Endothelial cell of umbilical vein (primary cell): ENCODE data around the gene FGF5. TPM values are rescaled to one million over a fixed set of nuclear protein-coding genes. Genes with fewer than 3 reads are reported as not detected.

Source experiments
- BruUV-seq: library from RNA; stranded (reverse); fragments of 400-500 nt; replicated peaks from 2 replicates; lab custom pipeline; 2021; lab: Mats Ljungman, UMichigan
- CTCF ChIA-PET: fragments of 300-600, 350-600 bp; sonication (Branson Sonifier 250); formaldehyde crosslinking; loops from one replicate; lab custom pipeline; 2021; ENCODE audit warnings: antibody characterized with exemption, inconsistent platforms; lab: Charles Lee
- POLR2A ChIA-PET: fragments of 300-600, 350-600 bp; sonication (Branson Sonifier 250); formaldehyde crosslinking; loops from one replicate; lab custom pipeline; 2021; ENCODE audit warnings: antibody characterized with exemption, inconsistent platforms; lab: Charles Lee
- DNase-seq: peaks from one replicate; pipeline ENCODE4 v3.0.0-alpha.2; 2011; ENCODE audit warnings: low read depth, low spot score
- FAIRE-seq: peaks from 2 replicates; lab custom pipeline; 2011; peaks lifted over from hg19 to GRCh38; lab: Jason Lieb, UNC
- H2AFZ ChIP-seq: 2 replicates; pipeline ENCODE4 v1.6.0; 2012; ENCODE audit warnings: low read depth, low read length, control low read depth, inconsistent platforms
- H3K27ac ChIP-seq: 2 replicates; pipeline ENCODE4 v1.5.1; 2011; ENCODE audit warnings: low read depth, mild to moderate bottlenecking, control low read depth, low read length, moderate library complexity; ENCODE audit not compliant: insufficient read depth
- H3K27me3 ChIP-seq, 2 experiments: 2 replicates each; pipeline versions ENCODE4 v1.6.0 to v1.6.1; 2011; ENCODE audit warnings: low read length in 2 of 2, mixed read lengths in 1 of 2; ENCODE audit not compliant: control insufficient read depth in 2 of 2, insufficient read depth in 2 of 2
- H3K36me3 ChIP-seq, 2 experiments: 2 replicates in 1 of 2; 3 replicates in 1 of 2; pipeline ENCODE4 v1.5.1; 2011; ENCODE audit warnings: low read length in 2 of 2, mild to moderate bottlenecking in 1 of 2, moderate library complexity in 1 of 2; ENCODE audit not compliant: control insufficient read depth in 2 of 2, insufficient read depth in 2 of 2; ENCODE audit errors: extremely low read depth in 1 of 2
- H3K4me1 ChIP-seq: 3 replicates; pipeline ENCODE4 v1.5.1; 2011; ENCODE audit warnings: mild to moderate bottlenecking, low read length; ENCODE audit not compliant: control insufficient read depth, insufficient read depth; ENCODE audit errors: extremely low read depth
- H3K4me2 ChIP-seq: 2 replicates; pipeline ENCODE4 v1.6.1; 2011; ENCODE audit warnings: low read length, control low read depth, mixed read lengths; ENCODE audit not compliant: insufficient read depth
- H3K4me3 ChIP-seq, 3 experiments: fragments of 200-600 bp in 1 of 3; sonication (generic), shearing (Covaris generic) in 1 of 3; replicated peaks in 1 of 3; 2 replicates each; pipeline ENCODE4 v1.5.1; 2011 to 2016; ENCODE audit warnings: control low read depth in 3 of 3, low read length in 3 of 3, mild to moderate bottlenecking in 2 of 3, inconsistent platforms in 1 of 3, low read depth in 1 of 3, moderate library complexity in 1 of 3; ENCODE audit not compliant: insufficient read depth in 1 of 3
- H3K79me2 ChIP-seq: 2 replicates; pipeline ENCODE4 v1.6.0; 2012; ENCODE audit warnings: low read length, inconsistent platforms; ENCODE audit not compliant: control insufficient read depth, insufficient read depth
- H3K9ac ChIP-seq: replicated peaks from 2 replicates; pipeline ENCODE3; 2011; ENCODE audit warnings: low read length, control low read depth; ENCODE audit not compliant: insufficient read depth; ENCODE audit errors: extremely low read depth
- H3K9me1 ChIP-seq: replicated peaks from 3 replicates; pipeline ENCODE4 v1.6.0; 2011; ENCODE audit warnings: mild to moderate bottlenecking, low read length; ENCODE audit not compliant: control insufficient read depth, insufficient read depth; ENCODE audit errors: extremely low read depth
- H3K9me3 ChIP-seq: replicated peaks from 2 replicates; pipeline ENCODE4 v1.5.1; 2012; ENCODE audit warnings: low read length, inconsistent platforms; ENCODE audit not compliant: control insufficient read depth, insufficient read depth
- H4K20me1 ChIP-seq: replicated peaks from 2 replicates; pipeline ENCODE3; 2011; ENCODE audit warnings: mild to moderate bottlenecking, low read length; ENCODE audit not compliant: control insufficient read depth, insufficient read depth; ENCODE audit errors: extremely low read depth
- CTCF ChIP-seq, 2 donors: IDR thresholded peaks; 1 replicate in 1 of 2; 2 replicates in 1 of 2; pipeline ENCODE4 v1.5.1; 2011; ENCODE audit warnings: low read length in 2 of 2, mild to moderate bottlenecking in 2 of 2, moderate library complexity in 2 of 2, control low read depth in 1 of 2, inconsistent platforms in 1 of 2, low read depth in 1 of 2; ENCODE audit not compliant: insufficient read depth in 1 of 2; ENCODE audit errors: extremely low read depth in 1 of 2
- EZH2 ChIP-seq: IDR thresholded peaks from 2 replicates; pipeline ENCODE4 v1.6.1; 2012; ENCODE audit warnings: borderline replicate concordance, low read depth, mild to moderate bottlenecking, moderate library complexity, low read length, inconsistent platforms; ENCODE audit not compliant: severe bottlenecking
- FOS ChIP-seq: IDR thresholded peaks from 2 replicates; pipeline ENCODE4 v1.6.1; 2011; ENCODE audit warnings: mild to moderate bottlenecking, low read length, moderate library complexity, borderline replicate concordance; ENCODE audit not compliant: insufficient read depth
- GATA2 ChIP-seq: IDR thresholded peaks from 2 replicates; pipeline ENCODE4 v1.7.0; 2011; ENCODE audit warnings: low read depth, mild to moderate bottlenecking, moderate library complexity, mixed read lengths, low read length; ENCODE audit not compliant: insufficient read length, insufficient read depth
- JUN ChIP-seq: IDR thresholded peaks from 2 replicates; pipeline ENCODE4 v1.6.1; 2011; ENCODE audit warnings: borderline replicate concordance, low read depth; ENCODE audit not compliant: insufficient read length, insufficient read depth
- MYC ChIP-seq: IDR thresholded peaks from one replicate; pipeline ENCODE4 v1.6.1; 2011; ENCODE audit warnings: mild to moderate bottlenecking, low read depth, low read length
- POLR2A ChIP-seq: IDR thresholded peaks from 2 replicates; pipeline ENCODE4 v1.6.1; 2012; ENCODE audit warnings: low read depth, mild to moderate bottlenecking, control low read depth, low read length
- POLR2AphosphoS5 ChIP-seq: IDR thresholded peaks from 2 replicates; pipeline ENCODE4 v1.6.1; 2012; ENCODE audit warnings: low read depth, mild to moderate bottlenecking, control low read depth, low read length, moderate library complexity; ENCODE audit not compliant: insufficient read depth
- dilution Hi-C: fragments of 300-500 bp; cut with MboI; formaldehyde crosslinking; loops from one replicate; pipeline ENCODE4 v1.15.0; 2019; ENCODE audit warnings: low sequenced_read_pairs; ENCODE audit not compliant: extremely low pct_ligation_motif_present
- intact Hi-C: fragments of 100-400 bp; cut with micrococcal nuclease; formaldehyde crosslinking; loops from one replicate; pipeline ENCODE4 v1.10.0; 2022
- polyA plus RNA-seq, 4 experiments: library from polyadenylated mRNA; depleted of rRNA in 3 of 4; stranded (reverse) in 3 of 4; unstranded in 1 of 4; fragments of >200 nt; gene quantifications; 2 replicates each; pipeline versions ENCODE4 v1.2.1 to v1.2.3, GENCODE V29; 2011 to 2012; ENCODE audit warnings: missing spikeins in 1 of 4
- total RNA-seq: library from RNA; stranded (reverse); gene quantifications from 2 replicates; pipeline ENCODE4 v1.2.3, GENCODE V29; 2021
- TF ChIP-seq, protein P1 (sequence below): IDR thresholded peaks from 2 replicates; pipeline ENCODE4 v1.6.1; 2011; ENCODE audit not compliant: insufficient read depth, insufficient read length

The FGF5 gene
- total and polyA plus RNA-seq, 2 donors (not counting 3 experiments of a cell fraction or from before 2014, with no cell fraction given) = 0.13 to 0.73 TPM

DNA sequence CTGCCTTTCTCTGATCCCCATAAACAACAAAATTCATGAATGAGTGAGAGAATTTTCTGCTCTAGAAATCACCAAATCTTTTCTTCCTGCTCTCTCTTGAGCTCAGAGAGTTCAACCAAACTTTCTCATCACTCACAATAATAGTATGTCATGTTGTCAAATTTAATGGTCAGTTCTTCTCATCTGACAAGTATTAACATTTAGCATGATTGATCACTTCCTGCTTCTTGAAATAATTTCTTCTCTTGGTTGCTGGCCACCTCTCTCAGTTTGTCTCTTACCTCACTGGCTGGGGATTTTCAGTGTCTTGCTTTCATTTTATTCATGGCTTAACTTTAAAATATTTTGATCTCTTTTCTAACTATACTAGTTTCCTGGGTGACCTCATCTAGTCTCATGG is 25.5 kb upstream of the FGF5 start:
- H4K20me1 ChIP-seq = no peaks in the 10 kb centered on the region
- H3K79me2 ChIP-seq = no peaks in the 10 kb centered on the region
- DNase-seq (no peak), FAIRE-seq (no peak)
- H3K27me3 ChIP-seq = peaks cover 2 to 5% of the 10 kb centered on the region in 2 experiments
- ChIA-PET CTCF (interaction anchor here (0.7 to 1.3 kb wide), 4 partner anchors 21 to 82 kb away, joined by 3 to 9 read pairs (median 6); partner anchors contain the start of gene FGF5), POLR2A (no interaction called here)
- intact Hi-C loops (no loop called here), dilution Hi-C loops (no loop called here)
- BruUV-seq = no TSS peak
- peaks cover 26% of the 10 kb centered on the region for H3K4me1 ChIP-seq
- H3K9ac ChIP-seq = no peak overlapping the region
- no peaks in the 10 kb centered on the region for H3K9me1 ChIP-seq
- no peak overlapping the region for H3K4me3 ChIP-seq
- H3K9me3 ChIP-seq = no peaks in the 10 kb centered on the region
- no peaks in the 10 kb centered on the region for H3K36me3 ChIP-seq
- no peak overlapping the region for H3K27ac ChIP-seq
- no peak overlapping the region for H3K4me2 ChIP-seq
- no peak overlapping the region for H2AFZ ChIP-seq
- no peak for TF ChIP-seq MYC
- no peak for TF ChIP-seq GATA2
- TF ChIP-seq CTCF (IDR thresholded peaks at IDR 0.05; ENCODE audit: extremely low read depth in 1 of 2, insufficient read depth in 1 of 2, low read depth in 1 of 2, low read length in 2 of 2) = no peak
- no peak for TF ChIP-seq POLR2AphosphoS5
- no peak for TF ChIP-seq JUN
- TF ChIP-seq FOS = no peak
- no peak for TF ChIP-seq EZH2
- no peak for TF ChIP-seq POLR2A
- TF ChIP-seq, protein P1, sequence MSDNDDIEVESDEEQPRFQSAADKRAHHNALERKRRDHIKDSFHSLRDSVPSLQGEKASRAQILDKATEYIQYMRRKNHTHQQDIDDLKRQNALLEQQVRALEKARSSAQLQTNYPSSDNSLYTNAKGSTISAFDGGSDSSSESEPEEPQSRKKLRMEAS = no peak
